BE2C (cell line): Measurements from ENCODE around the gene CSNK1D.
A peak's percentile ranks its signal among the peaks of the same experiment; 100 is the strongest.

Experiments
- DNase-seq: peaks from one replicate; pipeline ENCODE4 v3.0.0-alpha.2; 2020
- H3K27me3 ChIP-seq: fragments of 250-450 bp; sonication (Bioruptor Pico); 2 replicates; pipeline ENCODE4 v1.5.1; 2020; ENCODE audit warnings: mild to moderate bottlenecking
- H3K36me3 ChIP-seq: fragments of 250-450 bp; sonication (Bioruptor Pico); 2 replicates; pipeline ENCODE4 v1.5.1; 2020; ENCODE audit warnings: mild to moderate bottlenecking
- H3K4me1 ChIP-seq: fragments of 250-450 bp; sonication (Bioruptor Pico); 2 replicates; pipeline ENCODE4 v1.5.1; 2020
- H3K4me3 ChIP-seq: 2 replicates; pipeline ENCODE4 v1.5.1; 2011; ENCODE audit warnings: low read depth, low read length
- H3K9me3 ChIP-seq: fragments of 250-450 bp; sonication (Bioruptor Pico); 2 replicates; pipeline ENCODE4 v1.5.1; 2020
- CTCF ChIP-seq: IDR thresholded peaks from 2 replicates; pipeline ENCODE4 v1.5.1; 2012; ENCODE audit warnings: mild to moderate bottlenecking, low read depth, low read length

CSNK1D gene

GRCh38 chr17:82242977-82243647, 30.4 kb downstream of the CSNK1D start:
- H3K4me3 ChIP-seq = no peak overlapping the region
- H3K36me3 ChIP-seq = peaks cover 80% of the 10 kb centered on the region
- DNase-seq = peak; percentile 61
- no peak for TF ChIP-seq CTCF
- H3K4me1 ChIP-seq = peaks cover 72% of the 10 kb centered on the region
- no peaks in the 10 kb centered on the region for H3K27me3 ChIP-seq
- no peaks in the 10 kb centered on the region for H3K9me3 ChIP-seq

GRCh38 chr17:82242698-82242976, 30.9 kb downstream of the CSNK1D start:
- no peak overlapping the region for H3K4me3 ChIP-seq
- H3K27me3 ChIP-seq = no peaks in the 10 kb centered on the region
- peaks cover 75% of the 10 kb centered on the region for H3K36me3 ChIP-seq
- H3K4me1 ChIP-seq = peaks cover 68% of the 10 kb centered on the region
- no peak for TF ChIP-seq CTCF
- DNase-seq = peak; percentile 19
- no peaks in the 10 kb centered on the region for H3K9me3 ChIP-seq

GRCh38 chr17:82241926-82242697, 31.4 kb downstream of the CSNK1D start:
- no peaks in the 10 kb centered on the region for H3K27me3 ChIP-seq
- peak; percentile 73 for DNase-seq
- peaks cover 62% of the 10 kb centered on the region for H3K4me1 ChIP-seq
- H3K9me3 ChIP-seq = no peaks in the 10 kb centered on the region
- no peak for TF ChIP-seq CTCF
- no peak overlapping the region for H3K4me3 ChIP-seq
- peaks cover 70% of the 10 kb centered on the region for H3K36me3 ChIP-seq

- peak; percentile 54 for DNase-seq
- TF ChIP-seq CTCF = no peak
- peaks cover 60% of the 10 kb centered on the region for H3K4me1 ChIP-seq
These were observed 32.1 kb downstream of the CSNK1D start for GRCh38 chr17:82241183-82241925.

GRCh38 chr17:82240506-82241182, 32.9 kb downstream of the CSNK1D start:
- peak; percentile 30 for DNase-seq
- H3K4me3 ChIP-seq = no peak overlapping the region
- H3K9me3 ChIP-seq = no peaks in the 10 kb centered on the region
- H3K36me3 ChIP-seq = peaks cover 55% of the 10 kb centered on the region
- peaks cover 61% of the 10 kb centered on the region for H3K4me1 ChIP-seq
- no peaks in the 10 kb centered on the region for H3K27me3 ChIP-seq
- TF ChIP-seq CTCF = no peak

More at GRCh38 chr17:82241183-82241925, 32.1 kb downstream of the CSNK1D start:
- Histone ChIP-seq H3K9me3 (no peaks in the 10 kb centered on the region), H3K36me3 (peaks cover 63% of the 10 kb centered on the region), H3K27me3 (no peaks in the 10 kb centered on the region), H3K4me3 (no peak overlapping the region)
